ENCODE data around the gene SGMS1.

Gene SGMS1

DNA sequence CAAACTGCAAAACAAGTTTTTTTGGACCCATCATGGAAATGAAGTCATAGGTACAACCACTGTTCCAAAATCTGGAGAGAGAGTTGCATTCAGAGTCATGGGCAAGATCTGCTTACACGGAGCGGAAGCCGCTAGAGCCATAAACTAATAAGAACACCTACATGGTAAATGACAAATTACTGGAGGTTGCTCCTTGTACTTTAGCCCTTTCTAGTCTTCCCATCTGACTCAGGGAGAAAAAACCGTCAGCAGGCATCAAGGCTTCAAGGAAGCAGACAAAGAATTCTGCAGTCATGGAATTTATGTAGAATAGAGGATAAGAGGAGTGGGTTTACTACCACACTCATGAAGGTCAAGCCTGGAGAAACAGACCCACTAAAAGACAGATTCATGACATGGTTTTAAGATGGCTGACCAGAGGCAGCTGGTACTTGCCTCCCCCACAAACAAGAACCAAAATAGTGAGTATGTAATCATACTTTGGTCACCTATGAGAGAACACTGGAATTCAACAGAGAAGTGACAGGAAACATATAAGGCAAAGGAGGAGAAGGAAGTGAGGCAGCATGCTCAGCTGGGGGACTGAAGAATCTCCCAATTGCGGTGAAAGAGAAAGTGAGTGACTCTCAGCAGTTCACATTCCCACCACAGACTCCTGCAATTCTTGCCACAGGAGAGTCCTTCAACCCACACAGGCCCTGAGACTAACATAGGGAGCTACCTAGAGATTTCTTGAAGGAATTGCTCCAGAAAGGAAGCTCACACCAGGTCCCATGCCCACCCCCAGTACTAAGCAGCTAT, 330.0 kb downstream of the SGMS1 start:
- no peak overlapping the region for H3K4me3 ChIP-seq (ENCODE audit: low read length)
- DNase-seq (ENCODE audit: low read depth) = no peak
- TF ChIP-seq CTCF (conservative IDR thresholded peaks at IDR 0.05; ENCODE audit: low read length) = no peak

DNA sequence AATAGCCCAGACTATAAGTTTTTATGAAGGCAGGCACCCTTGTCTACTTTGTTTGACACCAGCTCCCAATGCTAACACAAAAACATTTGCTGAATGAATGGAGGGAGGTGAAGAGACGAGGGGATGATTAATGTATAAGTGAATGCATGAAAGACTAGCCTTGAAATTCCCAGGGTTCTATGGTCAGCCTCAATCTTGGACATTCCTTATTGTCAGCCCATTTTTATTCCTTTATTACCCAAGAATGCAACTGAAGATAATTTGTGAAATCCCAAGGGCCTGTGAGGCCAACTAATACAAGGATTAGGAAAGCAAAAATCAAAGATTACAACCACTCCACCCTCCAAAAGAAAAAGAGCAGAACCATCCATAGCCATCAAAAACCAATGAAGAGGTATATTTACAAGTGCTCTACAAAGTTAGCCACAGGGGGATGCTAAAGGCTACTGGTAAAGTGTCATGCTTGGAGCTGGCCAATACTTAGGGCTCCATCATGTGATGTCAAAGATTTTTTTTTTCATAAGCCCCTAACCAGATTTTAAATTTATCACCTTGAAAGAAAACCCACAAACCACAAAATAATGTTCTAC, 332.4 kb downstream of the SGMS1 start:
- no peak overlapping the region for H3K4me3 ChIP-seq (ENCODE audit: low read length)
- TF ChIP-seq CTCF (conservative IDR thresholded peaks at IDR 0.05; ENCODE audit: low read length) = peak; percentile 58
- peak; percentile 56 for DNase-seq (ENCODE audit: low read depth)

GRCh38 chr10:50289196-50289595, 334.6 kb downstream of the SGMS1 start:
- TF ChIP-seq CTCF (conservative IDR thresholded peaks at IDR 0.05; ENCODE audit: low read length) = no peak
- no peak overlapping the region for H3K4me3 ChIP-seq (ENCODE audit: low read length)
- DNase-seq (ENCODE audit: low read depth) = no peak

GRCh38 chr10:50286996-50287803, 336.6 kb downstream of the SGMS1 start:
- H3K4me3 ChIP-seq (ENCODE audit: low read length) = no peak overlapping the region
- no peak for TF ChIP-seq CTCF (conservative IDR thresholded peaks at IDR 0.05; ENCODE audit: low read length)
- no peak for DNase-seq (ENCODE audit: low read depth)

- TF ChIP-seq CTCF (conservative IDR thresholded peaks at IDR 0.05; ENCODE audit: low read length) = no peak
- peak; percentile 94 for DNase-seq (ENCODE audit: low read depth)
- no peak overlapping the region for H3K4me3 ChIP-seq (ENCODE audit: low read length)
These were observed 337.2 kb downstream of the SGMS1 start for GRCh38 chr10:50286517-50286916.

GRCh38 chr10:50281967-50282522, 341.7 kb downstream of the SGMS1 start:
- TF ChIP-seq CTCF (conservative IDR thresholded peaks at IDR 0.05; ENCODE audit: low read length) = no peak
- DNase-seq (ENCODE audit: low read depth) = no peak

More at GRCh38 chr10:50281967-50282522, 341.7 kb downstream of the SGMS1 start:
- no peak overlapping the region for H3K4me3 ChIP-seq (ENCODE audit: low read length)
